Measurements from ENCODE around the gene TBC1D8.

Gene TBC1D8

DNA sequence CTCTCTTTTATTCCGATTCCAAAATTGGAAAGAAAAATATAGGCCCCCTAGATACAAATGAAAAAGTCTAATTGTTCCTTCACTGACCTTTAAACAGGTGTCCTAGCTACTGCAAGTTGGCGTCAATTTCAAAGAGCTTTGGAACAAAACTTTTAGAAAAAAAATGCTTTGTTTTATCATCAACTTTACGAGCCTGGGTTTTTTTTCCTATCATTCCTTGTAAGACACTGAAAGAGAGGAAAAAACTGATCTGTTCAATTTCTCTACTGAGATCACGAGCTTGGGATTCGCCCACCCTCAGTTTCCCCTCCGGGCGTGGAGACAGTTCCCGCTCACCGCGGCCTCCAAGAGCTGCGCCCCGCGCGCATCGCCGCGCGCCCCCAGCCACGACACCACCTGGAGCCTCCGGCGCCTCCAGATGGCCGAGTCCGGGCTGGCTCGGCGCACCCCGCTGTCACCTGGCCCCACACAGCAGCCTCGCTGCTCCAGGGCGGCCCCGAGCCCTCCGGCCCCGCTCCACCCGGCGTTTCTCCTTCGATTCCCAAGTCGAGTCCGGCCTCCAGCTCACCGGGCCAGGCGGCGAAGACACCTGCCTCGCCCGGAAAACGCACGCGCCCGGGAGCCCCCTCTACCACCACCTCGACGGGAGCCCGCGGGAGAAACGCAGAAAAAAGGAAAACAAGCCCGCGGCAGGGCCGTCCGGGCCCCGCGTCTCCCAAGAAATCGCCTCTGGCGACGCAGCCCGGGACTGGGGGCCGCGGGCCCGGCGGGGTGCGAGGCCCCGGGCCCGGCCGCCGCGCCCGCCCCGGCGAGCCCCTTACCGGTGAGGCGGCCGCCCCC lies 656 bp downstream of the TBC1D8 start:
- TF ChIP-seq, protein P1, sequence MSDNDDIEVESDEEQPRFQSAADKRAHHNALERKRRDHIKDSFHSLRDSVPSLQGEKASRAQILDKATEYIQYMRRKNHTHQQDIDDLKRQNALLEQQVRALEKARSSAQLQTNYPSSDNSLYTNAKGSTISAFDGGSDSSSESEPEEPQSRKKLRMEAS (IDR thresholded peaks at IDR 0.05; ENCODE audit: low read depth, low read length) = no peak
- TF ChIP-seq, protein P2, sequence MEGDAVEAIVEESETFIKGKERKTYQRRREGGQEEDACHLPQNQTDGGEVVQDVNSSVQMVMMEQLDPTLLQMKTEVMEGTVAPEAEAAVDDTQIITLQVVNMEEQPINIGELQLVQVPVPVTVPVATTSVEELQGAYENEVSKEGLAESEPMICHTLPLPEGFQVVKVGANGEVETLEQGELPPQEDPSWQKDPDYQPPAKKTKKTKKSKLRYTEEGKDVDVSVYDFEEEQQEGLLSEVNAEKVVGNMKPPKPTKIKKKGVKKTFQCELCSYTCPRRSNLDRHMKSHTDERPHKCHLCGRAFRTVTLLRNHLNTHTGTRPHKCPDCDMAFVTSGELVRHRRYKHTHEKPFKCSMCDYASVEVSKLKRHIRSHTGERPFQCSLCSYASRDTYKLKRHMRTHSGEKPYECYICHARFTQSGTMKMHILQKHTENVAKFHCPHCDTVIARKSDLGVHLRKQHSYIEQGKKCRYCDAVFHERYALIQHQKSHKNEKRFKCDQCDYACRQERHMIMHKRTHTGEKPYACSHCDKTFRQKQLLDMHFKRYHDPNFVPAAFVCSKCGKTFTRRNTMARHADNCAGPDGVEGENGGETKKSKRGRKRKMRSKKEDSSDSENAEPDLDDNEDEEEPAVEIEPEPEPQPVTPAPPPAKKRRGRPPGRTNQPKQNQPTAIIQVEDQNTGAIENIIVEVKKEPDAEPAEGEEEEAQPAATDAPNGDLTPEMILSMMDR (IDR thresholded peaks at IDR 0.05; ENCODE audit: low read depth, low read length) = no peak
- TF ChIP-seq MYC (IDR thresholded peaks at IDR 0.05; ENCODE audit: low read depth, low read length) (no peak), POLR2A (IDR thresholded peaks at IDR 0.05; ENCODE audit: extremely low read depth, insufficient read length) (no peak)
- peak; percentile 58 for DNase-seq (ENCODE audit: low read depth)
- H3K4me3 ChIP-seq (ENCODE audit: low read depth, low read length) = peak overlapping the region; percentile 81

DNA sequence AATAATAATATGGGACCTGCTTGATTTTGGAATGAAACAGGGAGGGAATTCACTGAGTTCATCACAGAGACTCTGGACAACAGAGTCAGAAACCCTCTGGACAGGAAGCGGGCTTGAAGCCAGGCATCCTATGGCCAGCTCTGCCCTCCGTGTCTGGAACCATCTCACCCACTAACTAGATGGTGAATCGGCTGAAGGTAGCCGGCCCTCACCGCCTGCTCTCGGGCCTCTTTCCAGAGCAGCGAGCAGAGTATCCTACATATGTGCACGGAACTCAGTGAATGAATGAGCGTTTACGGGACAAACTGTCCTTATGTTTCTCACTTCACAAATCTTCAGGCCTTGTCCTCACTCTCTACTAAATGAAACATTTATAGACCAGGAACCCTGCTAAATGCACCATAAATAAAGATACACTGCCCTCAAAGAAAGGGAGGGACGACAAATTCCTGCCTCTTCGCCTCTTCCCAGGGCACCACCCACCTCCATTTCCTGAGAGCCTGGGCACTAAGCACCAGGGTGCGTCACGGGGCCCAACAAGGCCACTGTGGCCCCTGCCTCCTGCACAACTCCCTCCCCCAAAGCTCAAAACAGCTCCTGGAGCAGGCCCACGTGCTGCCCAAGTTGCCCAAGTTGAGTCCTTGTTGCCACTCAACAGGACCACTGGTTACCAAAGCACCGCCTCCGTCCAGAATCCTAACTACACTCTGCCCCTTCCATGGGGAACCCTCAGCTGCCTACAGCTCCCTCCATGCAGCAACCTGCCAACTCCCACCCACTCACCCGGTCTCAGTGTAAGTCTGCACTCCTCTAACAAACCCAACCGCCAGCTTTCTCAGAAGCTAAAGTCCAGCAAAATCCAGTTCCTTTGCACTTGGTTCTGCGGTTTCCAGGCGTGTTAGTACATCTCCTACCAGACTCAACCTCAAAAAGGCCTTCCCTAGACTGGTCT lies 1.7 kb downstream of the TBC1D8 start:
- DNase-seq (ENCODE audit: low read depth) = peak; percentile 87
- TF ChIP-seq MYC (IDR thresholded peaks at IDR 0.05; ENCODE audit: low read depth, low read length) = no peak
- no peak for TF ChIP-seq POLR2A (IDR thresholded peaks at IDR 0.05; ENCODE audit: extremely low read depth, insufficient read length)
- H3K4me3 ChIP-seq (ENCODE audit: low read depth, low read length) = peak overlapping the region; percentile 81

DNA sequence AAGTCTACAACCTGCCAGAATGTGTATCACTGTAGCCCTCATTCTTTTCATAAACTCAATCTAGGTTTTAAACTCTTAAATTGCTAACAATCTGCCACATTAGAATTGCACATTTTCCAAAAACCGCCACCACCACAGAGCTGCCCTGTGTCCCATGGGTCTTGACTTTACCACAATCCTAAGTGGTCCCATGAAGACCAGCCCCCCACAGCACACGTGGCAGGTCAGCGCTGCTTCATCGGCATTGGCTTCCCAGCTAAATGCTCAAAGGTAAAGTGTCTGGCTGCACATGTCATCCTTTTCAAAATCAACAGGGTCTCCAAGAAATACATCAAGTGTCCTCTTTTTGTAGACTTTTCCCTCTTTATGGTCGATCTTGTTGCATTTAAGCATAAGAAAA lies 2.4 kb downstream of the TBC1D8 start:
- no peak for DNase-seq (ENCODE audit: low read depth)
- TF ChIP-seq, protein P2 (IDR thresholded peaks at IDR 0.05; ENCODE audit: low read depth, low read length) = no peak
- no peak for TF ChIP-seq POLR2A (IDR thresholded peaks at IDR 0.05; ENCODE audit: extremely low read depth, insufficient read length)
- no peak for TF ChIP-seq MYC (IDR thresholded peaks at IDR 0.05; ENCODE audit: low read depth, low read length)
- TF ChIP-seq, protein P1 (IDR thresholded peaks at IDR 0.05; ENCODE audit: low read depth, low read length) = no peak
- peak overlapping the region; percentile 81 for H3K4me3 ChIP-seq (ENCODE audit: low read depth, low read length)

DNA sequence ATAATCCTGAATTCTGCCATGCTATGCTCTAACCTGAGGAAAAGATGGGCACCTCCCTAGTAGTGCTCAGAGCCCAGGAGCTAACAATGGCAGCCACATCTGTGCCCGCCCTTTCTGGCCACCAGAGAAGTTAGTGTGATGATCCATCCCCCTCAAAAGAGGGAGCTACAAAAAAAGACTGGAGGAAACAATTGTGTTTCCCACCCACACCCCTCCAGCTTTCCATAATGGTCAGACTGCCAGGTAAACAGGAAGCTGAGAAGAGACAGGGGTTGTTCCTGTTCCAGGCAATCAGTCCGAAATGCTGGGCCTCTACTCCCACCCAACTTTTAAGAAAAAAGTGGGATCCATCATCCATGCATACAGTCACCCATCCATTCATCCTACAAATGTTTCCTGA lies 3.2 kb downstream of the TBC1D8 start:
- TF ChIP-seq MYC (IDR thresholded peaks at IDR 0.05; ENCODE audit: low read depth, low read length) (no peak), POLR2A (IDR thresholded peaks at IDR 0.05; ENCODE audit: extremely low read depth, insufficient read length) (no peak)
- H3K4me3 ChIP-seq (ENCODE audit: low read depth, low read length) = peak overlapping the region; percentile 81
- DNase-seq (ENCODE audit: low read depth) = no peak

DNA sequence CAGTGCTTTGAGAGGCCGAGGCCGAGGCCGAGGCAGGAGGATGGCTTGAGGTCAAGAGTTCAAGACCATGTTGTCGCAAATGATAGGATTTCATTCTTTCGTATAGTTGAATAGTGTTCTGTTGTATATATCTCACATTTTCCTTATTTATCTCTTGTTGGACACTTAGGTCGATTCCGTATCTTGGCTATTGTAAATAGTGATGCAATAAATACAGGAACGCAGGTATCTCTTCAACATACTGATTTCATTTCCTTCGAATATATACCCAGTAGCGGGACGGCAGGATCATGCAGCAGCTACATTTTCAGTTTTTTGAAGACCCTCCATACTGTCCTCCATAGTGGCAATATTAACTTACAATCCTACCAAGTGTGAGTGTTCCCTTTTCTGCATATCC lies 4.1 kb downstream of the TBC1D8 start:
- no peak for DNase-seq (ENCODE audit: low read depth)

DNA sequence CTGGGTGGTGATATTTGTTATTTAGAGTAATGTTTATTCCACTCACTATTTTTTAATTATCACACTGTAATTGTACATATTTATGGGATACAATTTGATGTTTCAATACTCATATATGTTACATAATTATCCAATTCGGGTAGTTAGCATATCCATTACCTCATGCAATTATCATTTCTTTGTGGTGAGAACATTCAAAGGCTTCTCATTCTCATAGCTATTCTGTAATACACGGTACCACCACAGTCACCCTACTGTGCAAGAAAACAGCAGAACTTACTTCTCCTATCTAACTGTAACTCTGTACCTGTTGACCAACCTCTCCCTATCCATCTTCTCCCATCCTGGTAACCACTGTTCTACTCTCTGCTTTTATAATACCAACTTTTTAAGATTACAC lies 4.6 kb downstream of the TBC1D8 start:
- DNase-seq (ENCODE audit: low read depth) = no peak
- H3K4me3 ChIP-seq (ENCODE audit: low read depth, low read length) = no peak overlapping the region
- TF ChIP-seq MYC (IDR thresholded peaks at IDR 0.05; ENCODE audit: low read depth, low read length) (no peak), POLR2A (IDR thresholded peaks at IDR 0.05; ENCODE audit: extremely low read depth, insufficient read length) (no peak)
- TF ChIP-seq, protein P1 (IDR thresholded peaks at IDR 0.05; ENCODE audit: low read depth, low read length) = no peak
- TF ChIP-seq, protein P2 (IDR thresholded peaks at IDR 0.05; ENCODE audit: low read depth, low read length) = no peak

More for the DNA sequence above, 4.1 kb downstream of the TBC1D8 start:
- TF ChIP-seq MYC (IDR thresholded peaks at IDR 0.05; ENCODE audit: low read depth, low read length) (no peak), POLR2A (IDR thresholded peaks at IDR 0.05; ENCODE audit: extremely low read depth, insufficient read length) (no peak)
- TF ChIP-seq, protein P1 (IDR thresholded peaks at IDR 0.05; ENCODE audit: low read depth, low read length) = no peak
- TF ChIP-seq, protein P2 (IDR thresholded peaks at IDR 0.05; ENCODE audit: low read depth, low read length) = no peak
- no peak overlapping the region for H3K4me3 ChIP-seq (ENCODE audit: low read depth, low read length)

Data from NB4 (cell line).